K562 (cell line): Measurements from ENCODE around the gene ITGB6. TPM values are rescaled to one million over a fixed set of nuclear protein-coding genes. Genes with fewer than 3 reads are reported as not detected.

Source experiments
- ARNT ChIP-seq, 2 experiments: fragments of 450-650 bp; IDR thresholded peaks; 2 replicates each; pipeline ENCODE4 v1.6.1; 2016; ENCODE audit warnings: mild to moderate bottlenecking in 1 of 2
- CHCHD3 ChIP-seq: fragments of 250-450 bp; sonication (Bioruptor Pico); IDR thresholded peaks from 2 replicates; pipeline ENCODE4 v2.1.2; 2022; ENCODE audit warnings: mild to moderate bottlenecking
- E2F3 ChIP-seq: fragments of 250-450 bp; sonication (Bioruptor Pico); IDR thresholded peaks from 2 replicates; pipeline ENCODE4 v1.4.0; 2020; ENCODE audit warnings: mild to moderate bottlenecking
- FOXA1 ChIP-seq: fragments of 450-650 bp; IDR thresholded peaks from 2 replicates; pipeline ENCODE4 v1.6.1; 2016; ENCODE audit warnings: mild to moderate bottlenecking, borderline replicate concordance
- HSF4 ChIP-seq: fragments of 250-450 bp; sonication (Bioruptor Pico); IDR thresholded peaks from 2 replicates; pipeline ENCODE4 v2.1.2; 2022; ENCODE audit warnings: mild to moderate bottlenecking, moderate library complexity, borderline replicate concordance
- KLF16 ChIP-seq: IDR thresholded peaks from 2 replicates; pipeline ENCODE4 v1.6.1; 2016; ENCODE audit warnings: antibody characterized with exemption
- MBD2 ChIP-seq: sonication (generic); IDR thresholded peaks from 2 replicates; pipeline ENCODE4 v1.6.1; 2016; ENCODE audit warnings: low read depth, borderline replicate concordance
- RAD21 ChIP-seq, 2 experiments: fragments of 250-450 bp in 1 of 2; fragments of 450-650 bp in 1 of 2; sonication (Bioruptor Pico) in 1 of 2; formaldehyde crosslinking in 1 of 2; IDR thresholded peaks in 1 of 2; conservative IDR thresholded peaks in 1 of 2; 2 replicates each; pipeline versions ENCODE4 v1.4.0 to v1.8.0; 2020 to 2022; ENCODE audit warnings: mild to moderate bottlenecking in 2 of 2, moderate library complexity in 1 of 2
- ZNF124 ChIP-seq: sonication (generic); formaldehyde crosslinking; IDR thresholded peaks from 2 replicates; pipeline ENCODE4 v1.8.1; 2022; ENCODE audit warnings: missing genetic modification reagents
- polyA plus RNA-seq, 8 experiments: library from polyadenylated mRNA; depleted of rRNA in 4 of 8; stranded (reverse) in 5 of 8; unstranded in 3 of 8; fragments of >200 nt; fragmentation: Nextera tagmentation in 2 of 8; fragmentation: Illumina TruSeq in 1 of 8; extraction: Ambion mirVana in 2 of 8; extraction: Trizol in 1 of 8; gene quantifications; 2 replicates each; pipeline versions ENCODE4 v1.2.1 to v1.2.3, GENCODE V29; 2011 to 2014; ENCODE audit warnings: inconsistent platforms in 1 of 8, missing spikeins in 1 of 8
- total RNA-seq, 7 experiments: library from RNA; depleted of rRNA in 6 of 7; stranded (reverse); fragments of >200 nt in 6 of 7; fragmentation: Illumina TruSeq in 2 of 7; extraction: Trizol in 2 of 7; gene quantifications; 2 replicates each; pipeline versions ENCODE4 v1.2.1 to v1.2.3, GENCODE V29; 2011 to 2021; ENCODE audit warnings: low replicate concordance in 1 of 7
- TF ChIP-seq, protein P1 (sequence below): fragments of 250-450 bp; sonication (Bioruptor Pico); IDR thresholded peaks from 2 replicates; pipeline ENCODE4 v1.5.1; 2021; ENCODE audit warnings: mild to moderate bottlenecking
- TF ChIP-seq, protein P2 (sequence below): fragments of 250-450 bp; sonication (Bioruptor Pico); IDR thresholded peaks from 2 replicates; pipeline ENCODE4 v1.8.0; 2021; ENCODE audit warnings: mild to moderate bottlenecking, moderate library complexity
- TF ChIP-seq, protein P3 (sequence below): sonication (generic); formaldehyde crosslinking; IDR thresholded peaks from 2 replicates; pipeline ENCODE4 v1.8.0; 2022; ENCODE audit warnings: mild to moderate bottlenecking, missing genetic modification reagents
- TF ChIP-seq, protein P4 (sequence below): sonication (generic); formaldehyde crosslinking; IDR thresholded peaks from 2 replicates; pipeline ENCODE4 v1.8.0; 2023; ENCODE audit warnings: mild to moderate bottlenecking, missing genetic modification reagents
- TF ChIP-seq, protein P5 (sequence below): fragments of 450-650 bp; formaldehyde crosslinking; IDR thresholded peaks from 2 replicates; pipeline ENCODE4 v1.4.0; 2020; ENCODE audit warnings: mild to moderate bottlenecking, moderate library complexity

Gene ITGB6
- total and polyA plus RNA-seq, 9 of the 15 experiments (the other 6 are each of a cell fraction or from before 2014, with no cell fraction given): 0.18 TPM; not detected in 8

DNA sequence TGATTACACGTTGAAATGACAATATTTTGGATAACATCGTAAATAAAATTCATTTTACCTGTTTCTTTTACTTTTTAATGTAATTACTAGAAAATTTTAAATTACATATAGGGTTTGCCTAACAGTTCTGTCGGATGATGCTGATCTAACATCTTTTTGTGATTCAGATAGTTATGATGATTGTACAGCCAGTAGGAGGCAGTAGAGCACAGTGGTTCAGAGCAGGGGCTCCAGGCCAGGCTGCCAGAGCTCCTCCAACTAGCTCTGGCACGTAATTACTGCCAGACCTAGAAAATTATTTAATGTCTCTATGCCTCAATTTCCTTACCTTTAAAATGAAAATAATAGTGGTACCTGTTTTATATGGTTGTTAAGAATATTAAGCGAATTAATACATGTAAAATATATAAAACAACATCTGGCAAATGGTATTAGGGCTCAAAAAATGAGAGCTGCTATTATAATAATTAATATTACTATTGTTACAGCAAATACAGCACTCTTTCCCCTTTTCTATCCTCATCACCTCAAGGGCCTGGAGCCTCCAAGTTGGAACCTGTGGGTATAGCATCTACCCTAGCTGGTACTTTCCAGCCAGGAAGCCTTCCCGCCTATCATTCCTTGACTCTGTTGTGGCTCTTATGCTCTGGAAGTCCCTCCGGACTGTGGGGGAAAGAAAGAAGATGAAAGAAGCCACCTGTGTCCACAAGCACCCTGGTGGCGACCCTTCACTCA is 90.0 kb downstream of the ITGB6 start (continued):
- TF ChIP-seq, protein P1, sequence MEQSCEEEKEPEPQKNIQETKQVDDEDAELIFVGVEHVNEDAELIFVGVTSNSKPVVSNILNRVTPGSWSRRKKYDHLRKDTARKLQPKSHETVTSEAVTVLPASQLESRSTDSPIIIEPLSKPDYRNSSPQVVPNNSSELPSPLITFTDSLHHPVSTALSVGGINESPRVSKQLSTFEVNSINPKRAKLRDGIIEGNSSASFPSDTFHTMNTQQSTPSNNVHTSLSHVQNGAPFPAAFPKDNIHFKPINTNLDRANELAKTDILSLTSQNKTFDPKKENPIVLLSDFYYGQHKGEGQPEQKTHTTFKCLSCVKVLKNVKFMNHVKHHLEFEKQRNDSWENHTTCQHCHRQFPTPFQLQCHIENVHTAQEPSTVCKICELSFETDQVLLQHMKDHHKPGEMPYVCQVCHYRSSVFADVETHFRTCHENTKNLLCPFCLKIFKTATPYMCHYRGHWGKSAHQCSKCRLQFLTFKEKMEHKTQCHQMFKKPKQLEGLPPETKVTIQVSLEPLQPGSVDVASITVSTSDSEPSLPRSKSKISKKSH (CRISPR knock-in tag): no peak
- TF ChIP-seq FOXA1 (no peak), KLF16 (peak; percentile 37; the same call in 1 of the 2 replicates), HSF4 (CRISPR knock-in tag) (no peak), RAD21 (CRISPR knock-in tag; conservative IDR thresholded peaks at IDR 0.05 in 1 of 2, IDR thresholded peaks at IDR 0.05 in 1 of 2) (peak; percentile 73 to 75), E2F3 (CRISPR knock-in tag) (no peak), ARNT (IDR thresholded peaks at IDR 0.05) (no peak), CHCHD3 (CRISPR knock-in tag) (no peak), ZNF124 (CRISPR knock-in tag) (no peak), MBD2 (no peak)
- TF ChIP-seq, protein P2, sequence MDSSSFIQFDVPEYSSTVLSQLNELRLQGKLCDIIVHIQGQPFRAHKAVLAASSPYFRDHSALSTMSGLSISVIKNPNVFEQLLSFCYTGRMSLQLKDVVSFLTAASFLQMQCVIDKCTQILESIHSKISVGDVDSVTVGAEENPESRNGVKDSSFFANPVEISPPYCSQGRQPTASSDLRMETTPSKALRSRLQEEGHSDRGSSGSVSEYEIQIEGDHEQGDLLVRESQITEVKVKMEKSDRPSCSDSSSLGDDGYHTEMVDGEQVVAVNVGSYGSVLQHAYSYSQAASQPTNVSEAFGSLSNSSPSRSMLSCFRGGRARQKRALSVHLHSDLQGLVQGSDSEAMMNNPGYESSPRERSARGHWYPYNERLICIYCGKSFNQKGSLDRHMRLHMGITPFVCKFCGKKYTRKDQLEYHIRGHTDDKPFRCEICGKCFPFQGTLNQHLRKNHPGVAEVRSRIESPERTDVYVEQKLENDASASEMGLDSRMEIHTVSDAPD: no peak
- TF ChIP-seq, protein P3, sequence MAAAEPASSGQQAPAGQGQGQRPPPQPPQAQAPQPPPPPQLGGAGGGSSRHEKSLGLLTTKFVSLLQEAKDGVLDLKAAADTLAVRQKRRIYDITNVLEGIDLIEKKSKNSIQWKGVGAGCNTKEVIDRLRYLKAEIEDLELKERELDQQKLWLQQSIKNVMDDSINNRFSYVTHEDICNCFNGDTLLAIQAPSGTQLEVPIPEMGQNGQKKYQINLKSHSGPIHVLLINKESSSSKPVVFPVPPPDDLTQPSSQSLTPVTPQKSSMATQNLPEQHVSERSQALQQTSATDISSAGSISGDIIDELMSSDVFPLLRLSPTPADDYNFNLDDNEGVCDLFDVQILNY (CRISPR knock-in tag): no peak
- TF ChIP-seq, protein P4, sequence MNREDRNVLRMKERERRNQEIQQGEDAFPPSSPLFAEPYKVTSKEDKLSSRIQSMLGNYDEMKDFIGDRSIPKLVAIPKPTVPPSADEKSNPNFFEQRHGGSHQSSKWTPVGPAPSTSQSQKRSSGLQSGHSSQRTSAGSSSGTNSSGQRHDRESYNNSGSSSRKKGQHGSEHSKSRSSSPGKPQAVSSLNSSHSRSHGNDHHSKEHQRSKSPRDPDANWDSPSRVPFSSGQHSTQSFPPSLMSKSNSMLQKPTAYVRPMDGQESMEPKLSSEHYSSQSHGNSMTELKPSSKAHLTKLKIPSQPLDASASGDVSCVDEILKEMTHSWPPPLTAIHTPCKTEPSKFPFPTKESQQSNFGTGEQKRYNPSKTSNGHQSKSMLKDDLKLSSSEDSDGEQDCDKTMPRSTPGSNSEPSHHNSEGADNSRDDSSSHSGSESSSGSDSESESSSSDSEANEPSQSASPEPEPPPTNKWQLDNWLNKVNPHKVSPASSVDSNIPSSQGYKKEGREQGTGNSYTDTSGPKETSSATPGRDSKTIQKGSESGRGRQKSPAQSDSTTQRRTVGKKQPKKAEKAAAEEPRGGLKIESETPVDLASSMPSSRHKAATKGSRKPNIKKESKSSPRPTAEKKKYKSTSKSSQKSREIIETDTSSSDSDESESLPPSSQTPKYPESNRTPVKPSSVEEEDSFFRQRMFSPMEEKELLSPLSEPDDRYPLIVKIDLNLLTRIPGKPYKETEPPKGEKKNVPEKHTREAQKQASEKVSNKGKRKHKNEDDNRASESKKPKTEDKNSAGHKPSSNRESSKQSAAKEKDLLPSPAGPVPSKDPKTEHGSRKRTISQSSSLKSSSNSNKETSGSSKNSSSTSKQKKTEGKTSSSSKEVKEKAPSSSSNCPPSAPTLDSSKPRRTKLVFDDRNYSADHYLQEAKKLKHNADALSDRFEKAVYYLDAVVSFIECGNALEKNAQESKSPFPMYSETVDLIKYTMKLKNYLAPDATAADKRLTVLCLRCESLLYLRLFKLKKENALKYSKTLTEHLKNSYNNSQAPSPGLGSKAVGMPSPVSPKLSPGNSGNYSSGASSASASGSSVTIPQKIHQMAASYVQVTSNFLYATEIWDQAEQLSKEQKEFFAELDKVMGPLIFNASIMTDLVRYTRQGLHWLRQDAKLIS (CRISPR knock-in tag): no peak
- TF ChIP-seq, protein P5, sequence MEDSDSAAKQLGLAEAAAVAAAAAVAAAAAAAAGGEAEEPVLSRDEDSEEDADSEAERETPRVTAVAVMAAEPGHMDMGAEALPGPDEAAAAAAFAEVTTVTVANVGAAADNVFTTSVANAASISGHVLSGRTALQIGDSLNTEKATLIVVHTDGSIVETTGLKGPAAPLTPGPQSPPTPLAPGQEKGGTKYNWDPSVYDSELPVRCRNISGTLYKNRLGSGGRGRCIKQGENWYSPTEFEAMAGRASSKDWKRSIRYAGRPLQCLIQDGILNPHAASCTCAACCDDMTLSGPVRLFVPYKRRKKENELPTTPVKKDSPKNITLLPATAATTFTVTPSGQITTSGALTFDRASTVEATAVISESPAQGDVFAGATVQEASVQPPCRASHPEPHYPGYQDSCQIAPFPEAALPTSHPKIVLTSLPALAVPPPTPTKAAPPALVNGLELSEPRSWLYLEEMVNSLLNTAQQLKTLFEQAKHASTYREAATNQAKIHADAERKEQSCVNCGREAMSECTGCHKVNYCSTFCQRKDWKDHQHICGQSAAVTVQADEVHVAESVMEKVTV: peak; percentile 54; the same call in 1 of the 2 replicates
